DMS53 (cell line): ENCODE results near the gene KCNK6.

ENCODE experiments used
- DNase-seq: peaks from one replicate; lab custom pipeline; 2025; lab: John Stamatoyannopoulos, UW

The KCNK6 gene

DNA sequence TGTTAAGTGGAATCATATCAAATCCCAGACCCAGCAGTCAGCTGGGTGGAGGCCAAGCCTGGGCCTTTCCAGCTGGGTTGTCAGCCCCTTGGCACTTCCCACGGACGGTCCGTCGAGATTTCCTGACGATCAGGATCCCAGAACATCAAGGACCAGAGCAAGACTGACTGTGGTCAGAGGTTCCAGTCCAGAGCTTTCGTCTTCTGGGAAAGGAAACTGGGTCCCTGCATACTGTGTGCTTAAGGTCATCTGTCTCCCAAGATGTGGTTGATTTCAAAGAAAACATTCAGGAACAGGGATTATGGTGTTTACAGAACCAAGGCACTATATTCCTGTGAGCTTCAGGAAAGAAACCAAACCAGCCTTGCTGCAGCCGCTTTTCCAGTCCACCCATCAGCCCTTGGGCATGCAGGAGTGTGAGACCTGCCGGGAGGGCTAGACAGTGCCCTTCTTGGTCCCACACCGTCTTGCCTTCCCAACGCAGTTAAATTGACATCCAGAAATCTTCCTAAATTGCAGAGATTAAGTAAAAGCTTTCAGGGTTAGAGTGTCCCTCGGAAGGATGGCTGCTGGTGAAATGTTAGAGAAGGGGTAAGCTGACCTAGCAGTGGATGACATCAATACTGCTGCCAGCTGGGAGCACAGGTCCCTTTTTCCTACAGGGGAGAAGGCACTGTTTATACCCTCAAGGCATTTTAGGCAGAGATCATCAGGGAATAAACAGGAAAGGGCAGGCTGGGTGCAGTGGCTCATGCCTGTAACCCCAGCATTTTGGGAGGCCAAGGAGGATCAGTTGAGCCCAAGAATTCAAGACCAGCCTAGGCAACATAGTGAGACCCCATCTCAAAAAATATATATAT is 20.6 kb upstream of the KCNK6 start:
- DNase-seq: no peak

DNA sequence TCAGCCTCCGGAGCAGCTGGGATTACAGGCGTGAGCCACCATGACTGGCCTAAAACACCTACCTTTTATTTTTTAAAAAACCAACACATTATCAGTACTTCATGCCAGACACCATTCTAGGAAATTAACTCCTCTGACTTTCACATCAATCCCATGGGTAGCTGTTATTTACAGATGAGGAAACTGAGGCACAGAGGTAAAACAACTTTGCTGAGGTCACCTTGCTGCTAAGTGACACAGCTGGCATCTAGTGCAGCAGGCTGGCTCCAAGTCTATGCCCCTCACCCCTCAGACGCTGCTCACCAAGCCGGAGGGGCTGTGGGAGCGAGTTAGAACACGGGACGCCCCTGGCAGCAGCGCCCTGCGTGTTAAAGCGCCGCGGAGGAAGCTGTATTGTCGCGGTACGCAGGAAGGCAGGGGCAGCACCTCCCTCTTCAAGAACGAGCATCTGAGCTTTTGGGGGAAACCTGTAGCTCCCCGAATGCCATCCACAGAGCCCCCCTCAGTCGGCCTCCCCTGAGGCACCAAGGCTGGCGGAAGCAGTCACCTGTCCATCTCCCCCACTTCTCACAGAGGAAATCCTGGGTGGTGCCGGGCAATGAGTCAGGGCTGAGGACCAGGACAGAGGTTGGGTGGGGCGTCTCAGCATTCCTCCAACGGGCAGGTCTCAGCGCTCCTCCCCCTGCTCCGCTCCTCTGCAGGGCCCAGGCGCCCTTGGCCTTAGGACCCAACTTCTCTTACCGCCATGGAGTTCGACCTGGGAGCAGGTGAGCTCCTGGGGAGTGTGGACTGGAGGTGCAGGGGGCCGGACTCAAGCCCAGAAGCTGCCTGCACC is 15.9 kb upstream of the KCNK6 start, which contains the start of gene C19orf33:
Gene C19orf33 (plus strand): TSS at position 735 of the 835 bp plus-strand sequence. CDS start 11 bp downstream, at position 746.
- no peak for DNase-seq

DNA sequence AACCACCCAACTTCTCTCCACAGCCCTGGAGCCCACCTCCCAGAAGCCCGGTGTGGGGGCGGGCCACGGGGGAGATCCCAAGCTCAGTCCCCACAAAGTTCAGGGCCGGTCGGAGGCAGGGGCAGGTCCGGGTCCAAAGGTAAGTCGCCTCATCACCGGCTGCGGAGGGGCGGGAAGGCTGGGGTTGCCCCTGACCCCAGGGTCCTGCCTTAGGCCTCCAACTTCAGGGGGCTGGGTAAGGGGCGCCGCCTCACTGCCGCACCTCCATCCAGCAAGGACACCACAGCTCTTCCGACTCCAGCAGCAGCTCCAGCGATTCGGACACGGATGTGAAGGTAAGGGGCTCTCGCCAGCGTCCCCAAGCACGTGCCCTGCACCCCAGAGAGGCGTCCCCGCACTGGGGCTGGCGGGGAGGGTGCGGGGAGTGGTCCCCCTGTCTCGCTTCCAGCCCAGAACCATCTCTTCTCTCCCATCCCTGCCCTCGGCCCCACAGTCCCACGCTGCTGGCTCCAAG is 15.2 kb upstream of the KCNK6 start:
- no peak for DNase-seq

DNA sequence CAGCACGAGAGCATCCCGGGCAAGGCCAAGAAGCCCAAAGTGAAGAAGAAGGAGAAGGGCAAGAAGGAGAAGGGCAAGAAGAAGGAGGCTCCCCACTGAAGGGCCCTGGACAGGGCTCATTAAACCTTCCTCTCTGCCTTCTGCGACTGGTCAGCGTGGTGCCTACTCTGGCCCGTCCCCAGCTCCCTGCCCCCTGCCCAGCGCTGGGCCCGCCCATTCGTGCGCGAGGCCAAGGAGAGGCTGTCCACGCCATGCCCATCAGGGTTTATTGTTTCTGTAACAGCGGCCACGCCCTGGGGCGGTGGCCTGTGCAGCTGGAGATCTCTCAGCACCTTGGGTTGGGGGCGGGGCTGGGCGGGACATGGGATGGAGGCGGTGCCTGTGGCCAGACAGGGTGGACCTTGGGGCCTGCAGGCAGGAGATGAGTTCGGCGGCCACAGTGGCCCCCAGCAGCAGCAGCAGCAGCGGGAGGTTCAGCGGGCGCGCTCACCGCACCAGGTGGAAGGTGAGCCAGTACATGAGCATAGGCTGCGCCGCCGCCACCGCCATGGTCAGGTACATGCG is 14.7 kb upstream of the KCNK6 start:
- peak; percentile 33 for DNase-seq

DNA sequence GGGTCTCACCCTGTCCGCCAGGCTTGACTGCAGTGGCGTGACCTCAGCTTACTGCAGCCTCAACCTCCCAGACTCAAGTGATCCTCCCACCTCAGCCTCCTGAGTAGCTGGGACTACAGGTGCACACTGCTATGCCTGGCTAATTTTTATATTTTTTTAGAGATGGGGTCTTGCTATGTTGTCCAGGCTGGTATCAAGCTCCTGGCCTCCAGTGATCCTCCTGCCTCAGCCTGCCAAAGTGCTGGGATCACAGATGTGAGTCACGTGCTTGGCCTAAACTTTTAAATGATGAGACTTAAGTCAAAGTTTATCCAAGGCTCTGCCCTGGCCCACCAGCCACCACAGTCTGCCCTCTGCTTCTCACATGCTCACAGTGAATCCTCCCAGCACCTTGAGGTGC is 13.4 kb upstream of the KCNK6 start:
- DNase-seq: no peak

DNA sequence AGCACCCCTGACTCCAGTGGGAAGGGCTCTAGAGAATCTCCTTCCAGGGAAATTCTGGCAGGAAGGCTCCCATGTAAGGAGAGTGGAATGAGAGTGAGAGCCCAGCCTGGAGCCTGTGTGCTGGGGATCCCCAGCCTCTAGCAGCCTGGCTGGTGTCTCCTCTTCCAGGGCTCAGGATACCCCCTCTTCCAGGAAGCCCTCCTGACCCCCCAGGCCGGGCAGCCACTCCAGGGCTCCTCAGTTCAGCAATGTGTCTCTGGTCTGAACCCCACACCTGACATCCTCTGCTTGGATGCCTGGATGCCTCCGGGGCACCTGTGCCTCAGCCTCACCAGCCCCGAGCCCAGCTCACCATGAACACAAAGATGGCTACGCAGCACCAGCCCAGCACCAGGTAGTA is 12.6 kb upstream of the KCNK6 start:
- DNase-seq: no peak

DNA sequence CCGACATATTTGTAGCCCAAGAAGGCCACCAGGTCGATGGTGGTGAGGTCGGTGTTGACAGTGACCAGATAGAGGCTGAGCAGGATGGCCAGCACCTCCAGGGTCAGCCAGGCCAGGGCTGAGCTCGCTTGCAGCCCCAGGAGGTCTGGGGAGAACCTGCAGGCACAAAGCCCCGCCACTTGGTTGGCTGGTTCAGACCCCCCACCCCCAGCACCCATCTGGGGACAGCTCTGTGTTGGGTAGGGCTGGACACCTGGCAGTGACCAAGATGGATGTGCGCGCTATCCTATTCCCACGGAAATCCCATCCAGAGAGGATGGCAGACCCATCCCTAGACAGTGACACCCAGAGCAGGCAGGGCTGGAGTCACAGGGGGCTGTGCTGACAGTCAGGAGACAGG is 12.0 kb upstream of the KCNK6 start:
- no peak for DNase-seq

DNA sequence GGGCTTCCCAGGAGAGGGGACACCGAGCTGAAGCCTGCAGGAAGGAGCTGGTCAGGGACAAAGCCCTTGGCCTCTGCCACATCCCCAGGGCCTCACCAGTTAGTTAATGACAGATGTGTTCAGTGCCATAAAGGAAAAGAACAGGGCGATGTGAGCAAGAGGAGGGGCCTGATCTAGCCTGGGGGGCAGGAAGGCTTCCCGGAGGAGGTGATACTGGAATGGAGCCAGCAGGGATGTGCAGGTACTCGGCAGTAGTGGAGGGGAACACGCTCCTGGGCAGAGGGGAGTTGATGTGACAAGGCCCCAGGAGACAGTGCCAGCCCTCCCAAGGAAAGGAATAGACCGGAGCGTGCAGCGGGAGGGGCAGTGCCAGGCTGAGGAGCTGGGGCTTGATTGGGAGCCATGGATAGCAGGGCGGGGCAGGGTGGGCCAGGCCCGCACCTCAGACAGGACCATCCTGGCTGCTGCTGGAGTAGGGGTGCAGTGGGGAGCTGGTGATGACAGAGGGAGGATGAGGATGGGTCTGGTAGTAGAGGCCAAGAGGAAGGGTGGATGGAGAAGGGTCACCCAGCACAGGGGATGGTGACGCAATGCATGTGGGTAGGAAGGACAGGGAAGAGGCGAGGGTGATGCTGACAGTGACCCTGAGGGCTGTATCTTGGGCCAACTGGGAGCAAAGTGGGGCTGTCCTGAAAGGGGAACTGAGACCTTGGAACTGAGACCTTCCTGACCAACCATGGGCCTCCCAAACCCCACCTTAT is 11.5 kb upstream of the KCNK6 start:
- DNase-seq: no peak

DNA sequence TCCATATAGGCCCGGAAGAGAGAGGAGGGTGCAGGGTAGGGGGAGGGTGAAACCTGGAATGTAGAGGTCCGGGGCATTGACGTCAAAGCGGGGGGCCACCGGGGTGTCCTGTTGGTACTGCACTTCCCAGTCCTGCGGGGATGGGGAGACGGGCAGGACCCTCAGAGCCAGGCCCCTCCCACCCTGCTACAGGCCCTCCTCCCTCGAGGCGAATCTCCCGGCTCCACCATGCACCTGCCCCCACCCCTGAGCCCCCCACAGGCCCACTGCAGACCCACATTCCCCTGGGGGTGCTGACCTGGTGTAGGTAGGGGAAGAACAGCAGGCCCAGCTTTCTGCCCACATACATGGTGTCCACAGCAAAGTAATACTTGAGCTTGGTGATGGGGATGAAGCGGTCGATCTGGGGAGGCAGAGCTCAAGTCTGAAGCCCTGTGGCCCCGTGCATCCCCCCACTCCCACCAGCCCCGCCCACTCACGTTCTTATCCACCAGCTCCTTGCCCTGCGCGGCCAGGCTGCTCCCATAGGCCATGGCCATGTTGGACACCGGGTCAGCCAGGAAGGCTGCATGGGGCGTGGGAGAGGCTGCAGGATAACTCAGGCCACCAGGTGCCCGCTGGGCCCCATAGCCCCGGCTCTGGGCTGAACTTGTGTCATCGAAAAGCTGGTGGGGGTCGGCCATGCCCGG is 10.6 kb upstream of the KCNK6 start:
- DNase-seq: no peak

DNA sequence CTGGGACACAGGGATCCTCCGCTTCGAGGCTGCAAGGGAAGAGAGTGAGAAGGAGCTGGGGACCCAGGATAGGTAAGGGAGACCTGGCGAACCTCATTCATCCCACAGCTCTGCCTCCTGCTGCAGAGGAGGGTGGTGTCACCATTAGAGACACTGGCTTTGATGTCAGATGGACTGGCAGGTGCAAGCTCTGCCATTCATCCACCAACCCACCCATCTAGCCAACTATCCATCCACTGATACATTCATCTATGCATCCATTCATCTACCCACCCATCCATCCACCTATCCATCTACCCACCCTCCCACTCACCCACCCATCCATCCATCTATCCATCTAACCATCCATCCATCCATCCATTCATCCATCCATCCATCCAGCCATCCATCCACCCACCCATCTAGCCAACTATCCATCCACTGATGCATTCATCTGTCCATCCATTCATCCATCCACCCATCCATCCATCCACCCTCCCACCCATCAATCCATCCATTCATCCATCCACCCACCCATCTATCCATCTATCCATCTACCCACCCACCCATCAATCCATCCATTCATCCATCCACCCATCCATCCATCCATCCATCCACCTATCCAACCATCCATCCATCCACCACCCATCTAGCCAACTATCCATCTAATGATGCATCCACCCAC is 9.9 kb upstream of the KCNK6 start:
- no peak for DNase-seq

DNA sequence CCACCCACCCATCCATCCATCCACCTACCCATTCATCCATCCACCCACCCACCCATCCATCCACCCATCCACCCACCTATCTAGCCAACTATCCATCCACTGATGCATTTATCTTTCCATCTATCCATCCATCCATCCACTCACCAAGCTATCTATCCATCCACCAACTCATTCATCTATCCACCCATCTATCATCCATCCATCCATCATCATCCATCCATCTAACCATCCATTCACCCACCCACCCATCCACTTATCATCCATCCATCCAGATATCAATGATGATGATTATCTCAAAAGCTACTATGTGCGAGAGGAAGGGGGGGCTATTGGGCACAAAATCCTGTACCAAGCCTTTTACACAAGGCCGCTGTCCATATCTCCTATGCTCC is 9.4 kb upstream of the KCNK6 start:
- no peak for DNase-seq

DNA sequence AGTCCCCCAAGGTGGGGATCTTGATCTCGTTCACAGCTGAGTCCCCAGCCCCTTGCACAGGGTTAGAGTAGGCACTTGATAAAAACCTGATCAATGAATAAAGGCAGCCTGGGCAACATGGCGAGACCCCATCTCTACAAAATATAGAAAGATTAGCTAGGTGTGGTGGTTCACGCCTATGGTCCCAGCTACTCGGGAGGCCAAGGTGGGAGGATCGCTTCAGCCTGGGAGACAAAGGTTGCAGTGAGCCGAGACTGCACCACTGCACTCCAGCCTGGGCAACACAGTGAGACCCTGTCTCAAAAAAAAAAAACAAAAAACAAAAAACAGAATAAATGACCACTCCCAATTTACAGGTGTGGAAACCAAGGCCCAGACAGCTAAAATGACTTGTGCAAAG is 8.7 kb upstream of the KCNK6 start:
- DNase-seq: no peak

DNA sequence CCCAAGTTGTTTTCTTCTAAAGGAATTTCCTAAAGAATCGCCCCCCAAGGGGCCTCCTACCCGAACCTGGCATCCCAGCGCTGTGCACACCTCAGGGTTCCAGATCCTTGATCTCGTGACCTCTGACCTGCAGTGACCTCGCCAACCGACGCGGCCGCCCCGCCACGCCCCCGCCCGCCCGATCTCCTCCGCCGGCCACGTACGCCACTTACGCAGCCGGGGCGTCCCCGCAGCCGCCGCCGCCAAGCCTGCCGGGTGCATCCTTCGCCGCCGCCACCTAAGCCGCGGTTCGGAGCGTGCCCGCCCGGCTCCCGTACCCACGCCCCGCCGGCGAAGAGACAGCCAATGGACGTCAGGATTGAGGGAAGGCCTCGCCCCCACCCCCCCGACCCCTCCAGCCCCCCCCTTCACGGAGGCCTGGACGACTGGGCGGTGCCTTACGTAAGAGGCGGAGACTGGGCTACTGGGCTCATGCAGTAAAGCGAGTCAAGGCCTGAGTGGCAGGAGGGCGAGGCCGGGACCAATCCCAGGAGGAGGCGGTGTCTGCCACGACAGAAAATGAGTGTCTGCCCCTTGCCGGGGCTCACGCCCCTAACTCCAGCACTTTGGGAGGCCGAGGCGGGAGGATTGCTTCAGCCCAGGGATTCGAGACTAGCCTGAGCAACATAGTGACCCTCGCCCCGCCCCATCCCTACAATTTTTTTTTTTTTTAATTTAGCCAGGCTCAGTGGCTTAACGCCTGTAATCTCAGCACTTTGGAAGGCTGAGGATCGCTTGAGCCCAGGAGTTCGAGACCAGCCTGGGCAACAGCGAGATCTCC is 3.8 kb upstream of the KCNK6 start, which contains the start of gene YIF1B:
Gene YIF1B (minus strand): TSS at position 291 of the 820 bp plus-strand sequence. CDS start 30 bp downstream, at position 261.
- DNase-seq: peak; percentile 100

DNA sequence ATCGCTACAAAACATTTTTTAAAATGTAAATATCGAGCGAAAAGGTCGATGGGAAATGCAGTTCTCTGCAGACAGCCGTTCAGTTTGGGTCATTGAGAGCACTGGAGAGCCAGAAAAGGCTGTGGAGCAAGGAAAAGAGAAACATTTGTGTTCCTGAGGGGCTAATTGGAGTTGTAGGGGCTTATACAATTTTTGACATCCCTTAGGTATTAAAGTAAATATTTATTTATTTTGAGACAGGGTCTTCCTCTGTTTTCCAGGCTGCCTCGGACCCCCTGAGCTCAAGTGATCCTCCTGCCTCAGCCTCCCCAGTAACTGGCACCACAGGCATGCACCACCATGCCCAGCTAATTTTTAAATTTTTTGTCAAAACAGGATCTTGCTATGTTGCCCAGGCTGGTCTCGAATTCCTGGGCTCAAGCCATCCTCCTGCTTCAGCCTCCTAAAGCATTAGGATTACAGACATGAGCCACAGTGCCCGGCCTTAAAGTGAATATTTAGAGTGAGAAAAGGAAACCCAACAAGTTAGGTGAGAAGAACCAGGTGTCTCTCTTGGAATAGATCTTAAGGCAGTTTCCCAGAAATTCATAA is 3.1 kb upstream of the KCNK6 start:
- DNase-seq: no peak

DNA sequence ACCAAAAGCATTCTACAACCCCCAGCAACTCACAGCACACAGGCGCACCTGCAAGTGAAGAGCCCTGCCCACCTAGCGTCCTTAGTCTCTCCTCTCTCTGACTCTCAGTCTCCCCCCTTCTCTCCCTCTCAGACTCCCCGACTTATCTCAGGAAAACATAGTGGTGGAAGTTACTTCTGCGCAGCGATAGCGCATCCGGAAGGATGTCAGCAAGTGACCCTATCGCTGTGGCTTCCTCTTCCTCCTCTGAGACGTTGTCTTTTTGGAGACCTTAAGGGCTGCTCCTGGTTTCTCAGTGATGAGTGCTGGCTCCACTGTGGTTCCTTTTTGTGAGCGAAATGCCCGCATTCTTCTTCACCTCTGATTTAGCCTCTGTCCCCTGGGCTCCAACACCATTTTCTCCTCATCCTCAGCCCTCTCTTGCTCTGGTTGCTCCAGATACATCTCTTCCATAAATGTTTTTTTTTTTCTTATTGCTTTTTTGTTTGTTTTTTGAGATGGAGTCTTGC is 2.5 kb upstream of the KCNK6 start:
- no peak for DNase-seq

DNA sequence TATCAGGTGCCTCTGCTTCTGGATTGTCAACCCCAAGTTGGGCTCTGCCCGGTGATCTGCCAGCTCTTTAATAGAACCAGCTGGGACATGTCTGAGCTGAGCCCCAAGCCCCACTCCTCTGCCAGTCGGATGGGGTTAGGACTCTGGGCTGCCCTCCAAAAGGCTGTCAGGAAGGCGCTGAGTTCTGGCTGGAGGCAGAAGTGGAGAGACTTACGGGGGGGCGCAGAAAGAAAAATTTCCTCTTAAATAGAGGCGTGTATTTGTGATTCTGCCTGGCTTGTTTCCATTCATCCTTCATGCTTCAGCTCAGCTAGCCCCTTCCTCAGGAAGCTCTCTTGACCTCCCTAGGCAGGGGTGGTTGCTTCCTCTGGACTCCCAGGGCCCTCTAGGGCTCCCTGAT is 985 bp upstream of the KCNK6 start:
- no peak for DNase-seq

DNA sequence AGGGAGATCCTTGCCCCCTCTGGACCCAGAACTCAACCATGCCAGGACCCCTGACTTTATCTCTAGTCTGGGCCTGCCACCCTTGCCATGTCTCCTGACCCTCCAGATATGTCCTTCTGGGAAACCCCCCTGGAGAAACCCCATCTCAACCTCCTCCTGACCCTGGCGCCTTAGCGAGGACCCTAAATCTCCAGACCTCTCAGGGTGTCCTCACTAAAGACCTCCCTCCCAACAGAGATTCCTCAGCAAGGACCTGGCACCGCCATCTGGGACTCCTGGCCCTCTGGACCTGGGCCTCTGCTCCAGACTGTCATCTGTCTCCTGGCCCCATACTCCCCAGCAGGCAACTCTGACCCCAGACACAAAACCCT is 1.3 kb downstream of the KCNK6 start:
- DNase-seq: no peak

DNA sequence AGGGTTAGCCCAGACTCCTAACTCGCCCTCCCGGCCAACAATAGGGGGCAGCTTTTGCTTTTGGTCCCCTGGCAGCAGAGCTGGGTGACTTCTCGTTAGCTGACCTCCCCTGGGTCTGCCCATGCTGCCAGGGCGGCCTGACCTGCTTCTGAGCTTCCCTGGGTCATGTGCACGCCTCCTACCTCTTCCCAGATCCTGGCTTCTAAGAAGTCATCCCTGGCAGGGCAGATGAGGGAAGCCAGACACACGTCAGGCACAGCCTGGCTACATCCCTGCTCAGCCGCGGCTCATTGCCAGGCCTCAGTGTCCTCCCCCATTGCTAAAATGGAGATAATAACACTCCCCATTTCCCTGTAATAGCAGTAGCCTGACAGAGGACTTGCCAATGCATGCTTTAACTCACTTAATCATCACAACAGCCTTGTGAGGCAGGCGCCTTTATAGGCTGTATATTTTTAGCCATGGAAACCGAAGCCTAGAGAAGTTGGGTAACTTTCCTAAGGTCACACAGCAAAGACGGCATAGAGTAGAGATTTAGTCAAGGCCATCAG is 2.1 kb downstream of the KCNK6 start:
- no peak for DNase-seq

DNA sequence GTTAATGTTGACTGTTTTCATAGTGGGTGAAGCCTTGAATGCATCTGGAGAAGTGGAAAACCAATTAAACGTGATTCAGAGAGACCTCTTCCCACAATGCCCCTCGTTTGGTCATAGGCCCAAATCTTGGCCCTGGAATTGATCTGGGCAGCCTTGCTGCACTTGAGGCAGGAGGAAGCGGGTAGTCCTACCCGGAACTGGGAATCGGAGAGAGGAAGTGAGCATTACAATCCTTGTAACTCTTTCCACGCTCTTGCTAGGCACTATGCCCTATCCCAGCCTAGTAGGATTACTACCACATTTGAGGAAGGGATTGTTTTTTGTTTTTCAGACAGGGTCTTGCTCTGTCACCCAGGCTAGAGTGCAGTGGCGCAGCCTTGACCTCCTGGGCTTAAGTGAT is 3.6 kb downstream of the KCNK6 start:
- no peak for DNase-seq
